SK-N-SH (cell line): ENCODE measurements around the gene ADRM1. TPM values are rescaled to one million over a fixed set of nuclear protein-coding genes. Genes with fewer than 3 reads are reported as not detected.

Experiments
- CTCF ChIA-PET: fragments of 300-600, 350-600 bp; formaldehyde crosslinking; extraction: SDS; loops from one replicate; lab custom pipeline; 2021; lab: Yijun Ruan, JAX
- POLR2A ChIA-PET: fragments of 350-600 bp; sonication (Branson Sonifier 250); formaldehyde crosslinking; extraction: SDS; loops from one replicate; lab custom pipeline; 2020; ENCODE audit warnings: antibody characterized with exemption, inconsistent platforms; lab: Yijun Ruan, JAX
- DNase-seq: peaks from one replicate; pipeline ENCODE4 v3.0.0; 2012
- H2AFZ ChIP-seq: fragments of 200-600 bp; sonication (generic); 2 replicates; pipeline ENCODE4 v1.8.1; 2016; ENCODE audit warnings: antibody characterized with exemption, mild to moderate bottlenecking, low read depth
- H3F3A ChIP-seq: fragments of 200-600 bp; sonication (generic); replicated peaks from 2 replicates; pipeline ENCODE3; 2016; ENCODE audit warnings: antibody characterized with exemption, mild to moderate bottlenecking; ENCODE audit not compliant: insufficient read depth
- H3K27ac ChIP-seq, 2 experiments: fragments of 200-500 bp in 1 of 2; fragments of 200-600 bp in 1 of 2; sonication (Bioruptor generic) in 1 of 2; sonication (generic), shearing (Covaris generic) in 1 of 2; 2 replicates each; pipeline versions ENCODE4 v1.5.1 to v1.6.1; 2014 to 2016; ENCODE audit warnings: low read depth in 2 of 2, inconsistent platforms in 1 of 2, low read length in 1 of 2, mild to moderate bottlenecking in 1 of 2, mixed read lengths in 1 of 2
- H3K27me3 ChIP-seq: fragments of 200-600 bp; sonication (generic), shearing (Covaris generic); 2 replicates; pipeline ENCODE4 v1.6.1; 2016; ENCODE audit warnings: mixed run types; ENCODE audit not compliant: insufficient read depth
- H3K36me3 ChIP-seq, 2 experiments: fragments of 200-500 bp in 1 of 2; fragments of 200-600 bp in 1 of 2; sonication (Bioruptor generic) in 1 of 2; sonication (generic) in 1 of 2; replicated peaks in 1 of 2; 2 replicates each; pipeline versions ENCODE3 to v1.5.1; 2014 to 2016; ENCODE audit warnings: low read length in 1 of 2, mild to moderate bottlenecking in 1 of 2; ENCODE audit not compliant: insufficient read depth in 2 of 2, control insufficient read depth in 1 of 2
- H3K4me1 ChIP-seq, 2 experiments: fragments of 200-500 bp in 1 of 2; fragments of 200-600 bp in 1 of 2; sonication (Bioruptor generic) in 1 of 2; sonication (generic), shearing (Covaris generic) in 1 of 2; 2 replicates each; pipeline versions ENCODE4 v1.5.1 to v1.6.1; 2014 to 2016; ENCODE audit warnings: low read depth in 1 of 2, low read length in 1 of 2, mixed run types in 1 of 2; ENCODE audit not compliant: insufficient read depth in 2 of 2, control insufficient read depth in 1 of 2
- H3K4me2 ChIP-seq: fragments of 200-600 bp; sonication (generic), shearing (Covaris generic); 2 replicates; pipeline ENCODE4 v1.6.1; 2017; ENCODE audit warnings: mixed run types
- H3K4me3 ChIP-seq, 2 experiments: fragments of 200-500 bp in 1 of 2; fragments of 200-600 bp in 1 of 2; sonication (Bioruptor generic) in 1 of 2; sonication (generic), shearing (Covaris generic) in 1 of 2; 2 replicates each; pipeline versions ENCODE4 v1.5.1 to v1.8.1; 2014 to 2016; ENCODE audit warnings: low read depth in 2 of 2, inconsistent platforms in 1 of 2, low read length in 1 of 2, mild to moderate bottlenecking in 1 of 2, mixed read lengths in 1 of 2, moderate library complexity in 1 of 2
- H3K79me2 ChIP-seq: fragments of 200-600 bp; sonication (generic); 2 replicates; pipeline ENCODE4 v1.8.1; 2017; ENCODE audit warnings: mild to moderate bottlenecking; ENCODE audit not compliant: insufficient read depth
- H3K9ac ChIP-seq: fragments of 200-600 bp; sonication (generic); 2 replicates; pipeline ENCODE4 v1.6.1; 2017; ENCODE audit warnings: mixed run types
- H3K9me2 ChIP-seq: fragments of 200-600 bp; sonication (generic); 2 replicates; pipeline ENCODE4 v1.6.1; 2017; ENCODE audit warnings: mixed run types
- H3K9me3 ChIP-seq: fragments of 200-600 bp; sonication (generic); 2 replicates; pipeline ENCODE4 v1.6.1; 2017; ENCODE audit warnings: mixed run types, mild to moderate bottlenecking, moderate library complexity
- H4K20me1 ChIP-seq: fragments of 200-600 bp; sonication (generic); 2 replicates; pipeline ENCODE4 v1.6.1; 2017; ENCODE audit warnings: mild to moderate bottlenecking, mixed run types; ENCODE audit not compliant: insufficient read depth
- EZH2phosphoT487 ChIP-seq: fragments of 200-600 bp; sonication (generic); IDR thresholded peaks from 2 replicates; pipeline ENCODE4 v1.6.1; 2017; ENCODE audit warnings: low read depth, mixed run types, mild to moderate bottlenecking, antibody characterized with exemption, moderate library complexity, borderline replicate concordance
- FOSL2 ChIP-seq: IDR thresholded peaks from 2 replicates; pipeline ENCODE4 v1.4.0; 2012; ENCODE audit warnings: low read depth, mild to moderate bottlenecking, moderate library complexity, borderline replicate concordance
- FOXJ3 ChIP-seq: sonication (generic); formaldehyde crosslinking; IDR thresholded peaks from 2 replicates; pipeline ENCODE4 v1.5.1; 2020; ENCODE audit warnings: mild to moderate bottlenecking, missing genetic modification reagents
- FOXM1 ChIP-seq: IDR thresholded peaks from 2 replicates; pipeline ENCODE4 v1.4.0; 2012; ENCODE audit warnings: low read depth, mild to moderate bottlenecking
- GABPA ChIP-seq: IDR thresholded peaks from 2 replicates; pipeline ENCODE4 v1.4.0; 2012; ENCODE audit warnings: low read depth, mild to moderate bottlenecking
- JUND ChIP-seq: IDR thresholded peaks from 2 replicates; pipeline ENCODE4 v1.4.0; 2012
- MEF2A ChIP-seq: IDR thresholded peaks from 2 replicates; pipeline ENCODE4 v1.4.0; 2012; ENCODE audit warnings: low read depth, borderline replicate concordance
- NFIC ChIP-seq: IDR thresholded peaks from 2 replicates; pipeline ENCODE4 v1.4.0; 2012; ENCODE audit warnings: borderline replicate concordance
- NRF1 ChIP-seq: IDR thresholded peaks from 2 replicates; pipeline ENCODE4 v1.6.1; 2012; ENCODE audit warnings: low read depth, mild to moderate bottlenecking, low read length
- POLR2AphosphoS5 ChIP-seq: IDR thresholded peaks from 2 replicates; pipeline ENCODE4 v1.6.1; 2012; ENCODE audit warnings: low read depth, low read length
- RXRA ChIP-seq: IDR thresholded peaks from 2 replicates; pipeline ENCODE4 v1.4.0; 2012; ENCODE audit warnings: low read depth, mild to moderate bottlenecking, borderline replicate concordance
- SMC3 ChIP-seq: IDR thresholded peaks from 2 replicates; pipeline ENCODE4 v1.6.1; 2012; ENCODE audit warnings: low read depth, low read length, improper control_type of control experiment
- TCF12 ChIP-seq: IDR thresholded peaks from 2 replicates; pipeline ENCODE4 v1.4.0; 2012
- USF1 ChIP-seq: IDR thresholded peaks from 2 replicates; pipeline ENCODE4 v1.4.0; 2012; ENCODE audit warnings: low read depth, borderline replicate concordance
- USF2 ChIP-seq: fragments of 150-350 bp; IDR thresholded peaks from 2 replicates; pipeline ENCODE4 v1.6.1; 2017; ENCODE audit warnings: antibody characterized with exemption, low read length, low read depth, borderline replicate concordance
- WGBS: methylation state at CpG from one replicate; pipeline ENCODE4 v1.1.6; 2017; ENCODE audit warnings: low lambda C conversion rate; 5-methylcytosine and 5-hydroxymethylcytosine counted together
- polyA plus RNA-seq, 3 experiments: library from polyadenylated mRNA; depleted of rRNA; stranded (reverse); fragments of >200 nt; gene quantifications; 2 replicates each; pipeline ENCODE4 v1.2.3, GENCODE V29; 2012
- TF ChIP-seq, protein P1 (sequence below): IDR thresholded peaks from 2 replicates; pipeline ENCODE4; 2012
- TF ChIP-seq, protein P2 (sequence below): fragments of 150-350 bp; IDR thresholded peaks from 2 replicates; pipeline ENCODE4 v1.6.1; 2016; ENCODE audit warnings: mild to moderate bottlenecking, low read depth, low read length
- TF ChIP-seq, protein P3 (sequence below): IDR thresholded peaks from 2 replicates; pipeline ENCODE4 v1.4.0; 2012; ENCODE audit warnings: low read depth, borderline replicate concordance

ADRM1 gene
- polyA plus RNA-seq, 1 of the 3 experiments (the other 2 are of a cell fraction) = 142 TPM

DNA sequence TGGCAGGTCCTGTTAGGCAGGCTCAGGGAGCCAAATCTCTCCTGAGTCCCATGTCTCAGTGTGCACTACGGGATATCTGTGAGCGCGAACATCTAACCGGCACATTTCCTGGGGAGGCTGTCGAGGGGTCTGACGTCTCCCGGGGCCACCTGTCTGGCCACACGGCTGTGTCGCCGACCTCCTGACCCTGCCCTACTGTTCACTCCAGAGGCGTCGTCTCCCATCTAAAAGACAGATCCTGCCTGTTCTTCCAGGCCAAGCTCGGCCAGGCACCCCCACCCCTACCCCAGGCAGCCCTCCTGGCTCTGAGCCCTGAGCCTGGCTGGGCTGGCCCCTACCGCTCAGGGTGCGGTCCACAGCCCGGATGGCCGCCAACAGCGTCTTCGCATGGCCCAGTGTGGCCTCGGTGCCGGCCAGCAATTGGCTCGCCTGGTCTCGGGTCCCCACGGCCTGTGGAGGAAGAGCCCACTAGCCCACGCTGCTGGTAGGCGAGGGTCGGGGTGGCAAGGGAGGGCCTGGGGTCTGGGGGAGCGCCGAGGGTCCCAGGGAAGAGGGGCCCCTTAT lies 16.6 kb downstream of the ADRM1 start:
- Histone ChIP-seq H3K9me2 (no peaks in the 10 kb centered on the region), H3K4me2 (no peak overlapping the region), H4K20me1 (no peaks in the 10 kb centered on the region), H3K79me2 (no peaks in the 10 kb centered on the region), H3F3A (no peaks in the 10 kb centered on the region), H3K27me3 (no peaks in the 10 kb centered on the region), H3K4me1 (no peaks in the 10 kb centered on the region), H3K27ac (no peak overlapping the region), H3K9me3 (no peaks in the 10 kb centered on the region), H3K4me3 (no peak overlapping the region), H3K9ac (no peak overlapping the region), H3K36me3 (peaks cover 0 to 62% of the 10 kb centered on the region in 2 experiments), H2AFZ (no peak overlapping the region)
- 93% methylated on average over 17 of the region's 29 CpGs for WGBS
- no peak for TF ChIP-seq GABPA
- TF ChIP-seq JUND = no peak
- TF ChIP-seq, protein P1, sequence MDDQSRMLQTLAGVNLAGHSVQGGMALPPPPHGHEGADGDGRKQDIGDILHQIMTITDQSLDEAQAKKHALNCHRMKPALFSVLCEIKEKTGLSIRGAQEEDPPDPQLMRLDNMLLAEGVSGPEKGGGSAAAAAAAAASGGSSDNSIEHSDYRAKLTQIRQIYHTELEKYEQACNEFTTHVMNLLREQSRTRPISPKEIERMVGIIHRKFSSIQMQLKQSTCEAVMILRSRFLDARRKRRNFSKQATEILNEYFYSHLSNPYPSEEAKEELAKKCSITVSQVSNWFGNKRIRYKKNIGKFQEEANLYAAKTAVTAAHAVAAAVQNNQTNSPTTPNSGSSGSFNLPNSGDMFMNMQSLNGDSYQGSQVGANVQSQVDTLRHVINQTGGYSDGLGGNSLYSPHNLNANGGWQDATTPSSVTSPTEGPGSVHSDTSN = no peak
- TF ChIP-seq EZH2phosphoT487 = no peak
- TF ChIP-seq FOXJ3 (CRISPR knock-in tag) = no peak
- TF ChIP-seq MEF2A = no peak
- no peak for TF ChIP-seq FOSL2
- no peak for TF ChIP-seq TCF12
- no peak for TF ChIP-seq RXRA
- no peak for TF ChIP-seq NFIC
- no peak for TF ChIP-seq SMC3
- TF ChIP-seq USF1 = no peak
- TF ChIP-seq, protein P2, sequence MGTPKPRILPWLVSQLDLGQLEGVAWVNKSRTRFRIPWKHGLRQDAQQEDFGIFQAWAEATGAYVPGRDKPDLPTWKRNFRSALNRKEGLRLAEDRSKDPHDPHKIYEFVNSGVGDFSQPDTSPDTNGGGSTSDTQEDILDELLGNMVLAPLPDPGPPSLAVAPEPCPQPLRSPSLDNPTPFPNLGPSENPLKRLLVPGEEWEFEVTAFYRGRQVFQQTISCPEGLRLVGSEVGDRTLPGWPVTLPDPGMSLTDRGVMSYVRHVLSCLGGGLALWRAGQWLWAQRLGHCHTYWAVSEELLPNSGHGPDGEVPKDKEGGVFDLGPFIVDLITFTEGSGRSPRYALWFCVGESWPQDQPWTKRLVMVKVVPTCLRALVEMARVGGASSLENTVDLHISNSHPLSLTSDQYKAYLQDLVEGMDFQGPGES = no peak
- POLR2A ChIA-PET = no interaction called here
- CTCF ChIA-PET = interaction anchor here (1.0 to 1.1 kb wide), 2 partner anchors 13 to 63 kb away, joined by 4 to 5 read pairs; no protein-coding TSS in a partner anchor
- no peak for DNase-seq

GRCh38 chr20:62320581-62321354 lies 18.0 kb downstream of the ADRM1 start:
- no peaks in the 10 kb centered on the region for H3F3A ChIP-seq
- H3K9ac ChIP-seq = no peak overlapping the region
- no peaks in the 10 kb centered on the region for H3K27me3 ChIP-seq
- DNase-seq = peak; percentile 82
- no peak overlapping the region for H2AFZ ChIP-seq
- ChIA-PET CTCF (interaction anchor here (1.4 kb wide), 1 partner anchor 63 kb away, joined by 3 read pairs; no protein-coding TSS in a partner anchor), POLR2A (no interaction called here)
- no peak overlapping the region for H3K4me3 ChIP-seq
- H3K9me3 ChIP-seq = no peaks in the 10 kb centered on the region
- no peaks in the 10 kb centered on the region for H3K9me2 ChIP-seq
- no peaks in the 10 kb centered on the region for H3K4me1 ChIP-seq
- no peak overlapping the region for H3K4me2 ChIP-seq
- no peaks in the 10 kb centered on the region for H4K20me1 ChIP-seq
- 90% methylated on average over 9 of the region's 22 CpGs for WGBS
- H3K79me2 ChIP-seq = no peaks in the 10 kb centered on the region
- H3K36me3 ChIP-seq = peaks cover 0 to 60% of the 10 kb centered on the region in 2 experiments
- H3K27ac ChIP-seq = no peak overlapping the region
- TF ChIP-seq SMC3 = no peak
- TF ChIP-seq, protein P3, sequence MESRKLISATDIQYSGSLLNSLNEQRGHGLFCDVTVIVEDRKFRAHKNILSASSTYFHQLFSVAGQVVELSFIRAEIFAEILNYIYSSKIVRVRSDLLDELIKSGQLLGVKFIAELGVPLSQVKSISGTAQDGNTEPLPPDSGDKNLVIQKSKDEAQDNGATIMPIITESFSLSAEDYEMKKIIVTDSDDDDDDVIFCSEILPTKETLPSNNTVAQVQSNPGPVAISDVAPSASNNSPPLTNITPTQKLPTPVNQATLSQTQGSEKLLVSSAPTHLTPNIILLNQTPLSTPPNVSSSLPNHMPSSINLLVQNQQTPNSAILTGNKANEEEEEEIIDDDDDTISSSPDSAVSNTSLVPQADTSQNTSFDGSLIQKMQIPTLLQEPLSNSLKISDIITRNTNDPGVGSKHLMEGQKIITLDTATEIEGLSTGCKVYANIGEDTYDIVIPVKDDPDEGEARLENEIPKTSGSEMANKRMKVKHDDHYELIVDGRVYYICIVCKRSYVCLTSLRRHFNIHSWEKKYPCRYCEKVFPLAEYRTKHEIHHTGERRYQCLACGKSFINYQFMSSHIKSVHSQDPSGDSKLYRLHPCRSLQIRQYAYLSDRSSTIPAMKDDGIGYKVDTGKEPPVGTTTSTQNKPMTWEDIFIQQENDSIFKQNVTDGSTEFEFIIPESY = no peak
- TF ChIP-seq POLR2AphosphoS5 = no peak
- TF ChIP-seq USF2 = no peak
- TF ChIP-seq MEF2A = no peak
- TF ChIP-seq FOXM1 = no peak
- TF ChIP-seq, protein P1 = no peak
- TF ChIP-seq EZH2phosphoT487 = no peak
- TF ChIP-seq NRF1 = no peak
- TF ChIP-seq NFIC = no peak
